Hepatocyte (in vitro differentiated cells): ENCODE data around the gene NFYC. TPM values are rescaled to one million over a fixed set of nuclear protein-coding genes. Genes with fewer than 3 reads are reported as not detected.

Experiments
- DNase-seq: peaks from one replicate; pipeline ENCODE4 v3.0.0-alpha.2; 2016; ENCODE audit warnings: low spot score
- H2AFZ ChIP-seq: fragments of 200-600 bp; sonication (generic); 2 replicates; pipeline ENCODE4 v1.6.0; 2016; ENCODE audit warnings: antibody characterized with exemption, mild to moderate bottlenecking
- H3K27ac ChIP-seq: fragments of 200-600 bp; sonication (generic); 2 replicates; pipeline ENCODE4 v1.5.1; 2016; ENCODE audit warnings: mild to moderate bottlenecking
- H3K27me3 ChIP-seq: fragments of 200-600 bp; sonication (generic); 2 replicates; pipeline ENCODE4 v1.6.1; 2016
- H3K36me3 ChIP-seq: fragments of 200-600 bp; sonication (generic); replicated peaks from 2 replicates; pipeline ENCODE4 v1.5.1; 2016; ENCODE audit warnings: low read depth; ENCODE audit not compliant: insufficient read depth
- H3K4me1 ChIP-seq: fragments of 200-600 bp; sonication (generic); 2 replicates; pipeline ENCODE4 v1.5.1; 2016; ENCODE audit warnings: mild to moderate bottlenecking, moderate library complexity; ENCODE audit not compliant: insufficient read depth
- H3K4me2 ChIP-seq: fragments of 200-600 bp; sonication (generic); 2 replicates; pipeline ENCODE4 v1.6.0; 2016
- H3K4me3 ChIP-seq: fragments of 200-600 bp; sonication (generic); 2 replicates; pipeline ENCODE4 v1.5.1; 2016; ENCODE audit warnings: mild to moderate bottlenecking
- H3K79me2 ChIP-seq: fragments of 200-600 bp; sonication (generic); 2 replicates; pipeline ENCODE4 v1.6.0; 2017; ENCODE audit warnings: mild to moderate bottlenecking
- H3K9me2 ChIP-seq: fragments of 200-600 bp; sonication (generic); replicated peaks from 2 replicates; pipeline ENCODE4 v1.6.0; 2017; ENCODE audit warnings: mild to moderate bottlenecking; ENCODE audit not compliant: insufficient read depth
- H3K9me3 ChIP-seq: fragments of 200-600 bp; sonication (generic); 2 replicates; pipeline ENCODE4 v1.5.1; 2016; ENCODE audit warnings: low read depth, mild to moderate bottlenecking
- H4K20me1 ChIP-seq: fragments of 200-600 bp; sonication (generic); 2 replicates; pipeline ENCODE4 v1.6.0; 2016; ENCODE audit warnings: mild to moderate bottlenecking; ENCODE audit not compliant: insufficient read depth, poor library complexity, severe bottlenecking
- CTCF ChIP-seq: fragments of 200-600 bp; sonication (generic); IDR thresholded peaks from 2 replicates; pipeline ENCODE4 v1.5.1; 2016; ENCODE audit warnings: antibody characterized with exemption, mild to moderate bottlenecking; ENCODE audit not compliant: poor library complexity
- EZH2 ChIP-seq: fragments of 200-600 bp; sonication (generic); IDR thresholded peaks from 2 replicates; pipeline ENCODE4 v1.6.1; 2016; ENCODE audit warnings: antibody characterized with exemption, mild to moderate bottlenecking, borderline replicate concordance
- EZH2phosphoT487 ChIP-seq: fragments of 200-600 bp; sonication (generic); IDR thresholded peaks from one replicate; pipeline ENCODE4 v1.6.1; 2018; ENCODE audit warnings: antibody characterized with exemption, mild to moderate bottlenecking, low read depth, moderate library complexity; ENCODE audit not compliant: unreplicated experiment, severe bottlenecking
- WGBS: methylation state at CpG from one replicate; pipeline ENCODE4 v1.1.6; 2016; ENCODE audit warnings: low lambda C conversion rate; ENCODE audit errors: missing lambda C conversion rate; 5-methylcytosine and 5-hydroxymethylcytosine counted together
- polyA plus RNA-seq: library from polyadenylated mRNA; unstranded; fragments of >200 nt; fragmentation: Nextera tagmentation; extraction: Ambion mirVana; gene quantifications from 2 replicates; pipeline ENCODE4 v1.2.1, GENCODE V29; 2016
- total RNA-seq: library from RNA; depleted of rRNA; stranded (reverse); fragments of >200 nt; gene quantifications from 2 replicates; pipeline ENCODE4 v1.2.3, GENCODE V29; 2014

NFYC gene
- total and polyA plus RNA-seq, 2 experiments from 2014 or later = 44.1 to 52.5 TPM

DNA sequence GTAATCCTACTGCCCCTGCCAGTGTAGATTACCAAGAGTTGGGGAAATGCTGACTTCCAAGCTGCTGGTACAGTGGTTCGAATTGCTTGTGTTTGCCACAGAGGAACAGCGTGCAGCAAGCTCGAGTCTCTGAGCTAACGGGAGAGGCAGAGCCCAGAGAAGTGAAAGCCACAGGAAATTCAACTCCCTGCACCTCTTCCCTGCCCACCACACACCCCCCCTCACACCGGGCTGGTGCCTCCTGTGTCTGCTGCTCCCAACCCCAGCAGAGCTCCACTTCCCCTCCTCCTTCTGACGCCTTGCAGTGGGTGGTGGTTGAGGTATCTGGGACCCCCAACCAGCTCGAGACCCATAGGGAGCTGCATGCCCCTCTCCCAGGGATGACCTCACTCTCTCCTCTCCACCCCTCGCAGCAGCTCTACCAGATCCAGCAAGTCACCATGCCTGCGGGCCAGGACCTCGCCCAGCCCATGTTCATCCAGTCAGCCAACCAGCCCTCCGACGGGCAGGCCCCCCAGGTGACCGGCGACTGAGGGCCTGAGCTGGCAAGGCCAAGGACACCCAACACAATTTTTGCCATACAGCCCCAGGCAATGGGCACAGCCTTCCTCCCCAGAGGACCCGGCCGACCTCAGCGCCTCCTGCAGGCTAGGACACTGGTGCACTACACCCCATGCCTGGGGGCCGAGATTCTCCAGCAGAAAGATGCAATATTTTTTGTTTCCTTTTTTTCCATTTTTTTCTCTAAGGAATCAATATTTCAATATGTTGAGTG lies 79.0 kb downstream of the NFYC start:
- Histone ChIP-seq H3K9me3 (no peaks in the 10 kb centered on the region), H3K27me3 (no peaks in the 10 kb centered on the region), H3K9me2 (no peaks in the 10 kb centered on the region), H3K4me1 (peaks cover 7% of the 10 kb centered on the region), H2AFZ (no peak overlapping the region), H3K4me3 (no peak overlapping the region), H4K20me1 (no peaks in the 10 kb centered on the region), H3K79me2 (no peaks in the 10 kb centered on the region), H3K27ac (no peak overlapping the region), H3K4me2 (no peak overlapping the region), H3K36me3 (no peaks in the 10 kb centered on the region)
- no peak for DNase-seq
- 96% methylated on average over 17 of the region's 18 CpGs for WGBS
- TF ChIP-seq CTCF = no peak
- TF ChIP-seq EZH2phosphoT487 = no peak
- no peak for TF ChIP-seq EZH2

GRCh38 chr1:40772146-40772955 lies 80.8 kb downstream of the NFYC start:
- no peak overlapping the region for H2AFZ ChIP-seq
- 98% methylated on average over 2 of the region's 2 CpGs for WGBS
- H3K9me2 ChIP-seq = no peaks in the 10 kb centered on the region
- no peak for TF ChIP-seq EZH2
- no peak for TF ChIP-seq EZH2phosphoT487
- TF ChIP-seq CTCF = no peak
- no peaks in the 10 kb centered on the region for H3K27me3 ChIP-seq
- no peak overlapping the region for H3K27ac ChIP-seq
- H3K4me1 ChIP-seq = peaks cover 7% of the 10 kb centered on the region
- no peaks in the 10 kb centered on the region for H3K79me2 ChIP-seq
- H3K36me3 ChIP-seq = no peaks in the 10 kb centered on the region
- no peak overlapping the region for H3K4me2 ChIP-seq
- no peak for DNase-seq
- no peaks in the 10 kb centered on the region for H4K20me1 ChIP-seq
- no peaks in the 10 kb centered on the region for H3K9me3 ChIP-seq
- H3K4me3 ChIP-seq = no peak overlapping the region

GRCh38 chr1:40773748-40774265 lies 82.3 kb downstream of the NFYC start:
- Histone ChIP-seq H3K27ac (no peak overlapping the region), H3K27me3 (no peaks in the 10 kb centered on the region), H3K36me3 (no peaks in the 10 kb centered on the region), H3K4me1 (peaks cover 7% of the 10 kb centered on the region), H4K20me1 (no peaks in the 10 kb centered on the region), H2AFZ (no peak overlapping the region), H3K9me2 (no peaks in the 10 kb centered on the region), H3K9me3 (no peaks in the 10 kb centered on the region), H3K4me2 (no peak overlapping the region), H3K79me2 (no peaks in the 10 kb centered on the region), H3K4me3 (no peak overlapping the region)
- no peak for DNase-seq
- 54% methylated on average over 6 of the region's 6 CpGs for WGBS
- no peak for TF ChIP-seq EZH2
- no peak for TF ChIP-seq CTCF
- no peak for TF ChIP-seq EZH2phosphoT487
